MCF 10A (cell line): ENCODE results near the gene PBX3. TPM values are rescaled to one million over a fixed set of nuclear protein-coding genes. Genes with fewer than 3 reads are reported as not detected.

Source experiments
- BruUV-seq: library from RNA; stranded (reverse); fragments of 400-500 nt; replicated peaks from 2 replicates; lab custom pipeline; 2021; lab: Mats Ljungman, UMichigan
- CTCF ChIA-PET: fragments of 300-600 bp; sonication (Branson Sonifier 250); formaldehyde crosslinking; extraction: SDS; loops from one replicate; lab custom pipeline; 2021; ENCODE audit warnings: antibody characterized with exemption, inconsistent platforms; lab: Yijun Ruan, JAX
- POLR2A ChIA-PET: fragments of 300-600, 350-650 bp; sonication (Branson Sonifier 250); formaldehyde crosslinking; extraction: SDS; loops from one replicate; lab custom pipeline; 2020; ENCODE audit warnings: antibody characterized with exemption, inconsistent platforms; lab: Yijun Ruan, JAX
- DNase-seq: peaks from one replicate; pipeline ENCODE4 v3.0.0-alpha.2; 2018; ENCODE audit not compliant: unreplicated experiment
- H3K27ac Mint-ChIP-seq: one replicate; pipeline ENCODE4 v1.8.0; 2022; ENCODE audit warnings: mild to moderate bottlenecking, low read depth, mixed read lengths; ENCODE audit not compliant: unreplicated experiment
- H3K27me3 Mint-ChIP-seq: one replicate; pipeline ENCODE4 v1.8.0; 2022; ENCODE audit warnings: mixed read lengths; ENCODE audit not compliant: insufficient read depth, unreplicated experiment
- H3K36me3 Mint-ChIP-seq: one replicate; pipeline ENCODE4 v1.8.0; 2022; ENCODE audit warnings: mild to moderate bottlenecking, moderate library complexity, mixed read lengths; ENCODE audit not compliant: insufficient read depth, unreplicated experiment
- H3K4me1 Mint-ChIP-seq: one replicate; pipeline ENCODE4 v1.8.0; 2022; ENCODE audit warnings: mixed read lengths; ENCODE audit not compliant: insufficient read depth, unreplicated experiment
- H3K4me3 Mint-ChIP-seq: one replicate; pipeline ENCODE4 v1.8.0; 2022; ENCODE audit warnings: mild to moderate bottlenecking, moderate library complexity, mixed read lengths; ENCODE audit not compliant: unreplicated experiment
- H3K9me3 Mint-ChIP-seq: one replicate; pipeline ENCODE4 v1.8.0; 2022; ENCODE audit warnings: mixed read lengths; ENCODE audit not compliant: unreplicated experiment
- intact Hi-C: fragments of 100-400 bp; cut with micrococcal nuclease; formaldehyde crosslinking; loops from 2 replicates; pipeline ENCODE4 v1.14.1; 2022
- total RNA-seq: library from RNA; stranded (reverse); gene quantifications from 2 replicates; pipeline ENCODE4 v1.2.3, GENCODE V29; 2022
- TF ChIP-seq, protein P1 (sequence below): fragments of 200-600 bp; IDR thresholded peaks from one replicate; pipeline ENCODE4 v1.8.0; 2022; ENCODE audit warnings: antibody characterized with exemption, mild to moderate bottlenecking; ENCODE audit not compliant: unreplicated experiment

The PBX3 gene
- total RNA-seq, 1 experiment from 2014 or later, result 17.5 TPM

DNA sequence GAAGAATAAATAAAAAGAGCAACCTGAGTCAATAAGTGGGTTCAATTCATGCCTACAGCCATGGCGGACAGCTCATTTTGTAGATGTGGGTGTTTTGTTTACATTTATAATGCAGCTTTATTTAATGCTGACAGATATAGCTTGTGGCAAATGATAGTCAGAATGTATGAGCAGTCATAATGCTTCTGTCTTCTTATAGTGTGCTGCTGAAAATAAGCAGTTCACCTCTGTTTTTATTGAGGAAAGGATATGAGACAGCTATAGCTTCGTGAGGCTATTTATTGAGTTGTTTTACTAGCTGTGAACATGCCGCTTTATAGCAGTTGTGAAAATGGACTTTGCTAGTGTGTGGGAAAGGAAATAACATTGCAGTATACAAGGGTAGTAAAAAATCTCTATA, 147.4 kb downstream of the PBX3 start:
- ChIA-PET POLR2A (interaction anchor here (1.3 kb wide), 1 partner anchor 35 kb away, joined by 3 read pairs; no protein-coding TSS in a partner anchor), CTCF (interaction anchor here (0.7 kb wide), 1 partner anchor 43 kb away, joined by 3 read pairs; no protein-coding TSS in a partner anchor)
- no TSS peak for BruUV-seq
- H3K4me3 Mint-ChIP-seq, result no peak overlapping the region
- TF ChIP-seq, protein P1, sequence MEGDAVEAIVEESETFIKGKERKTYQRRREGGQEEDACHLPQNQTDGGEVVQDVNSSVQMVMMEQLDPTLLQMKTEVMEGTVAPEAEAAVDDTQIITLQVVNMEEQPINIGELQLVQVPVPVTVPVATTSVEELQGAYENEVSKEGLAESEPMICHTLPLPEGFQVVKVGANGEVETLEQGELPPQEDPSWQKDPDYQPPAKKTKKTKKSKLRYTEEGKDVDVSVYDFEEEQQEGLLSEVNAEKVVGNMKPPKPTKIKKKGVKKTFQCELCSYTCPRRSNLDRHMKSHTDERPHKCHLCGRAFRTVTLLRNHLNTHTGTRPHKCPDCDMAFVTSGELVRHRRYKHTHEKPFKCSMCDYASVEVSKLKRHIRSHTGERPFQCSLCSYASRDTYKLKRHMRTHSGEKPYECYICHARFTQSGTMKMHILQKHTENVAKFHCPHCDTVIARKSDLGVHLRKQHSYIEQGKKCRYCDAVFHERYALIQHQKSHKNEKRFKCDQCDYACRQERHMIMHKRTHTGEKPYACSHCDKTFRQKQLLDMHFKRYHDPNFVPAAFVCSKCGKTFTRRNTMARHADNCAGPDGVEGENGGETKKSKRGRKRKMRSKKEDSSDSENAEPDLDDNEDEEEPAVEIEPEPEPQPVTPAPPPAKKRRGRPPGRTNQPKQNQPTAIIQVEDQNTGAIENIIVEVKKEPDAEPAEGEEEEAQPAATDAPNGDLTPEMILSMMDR, result no peak
- no peaks in the 10 kb centered on the region for H3K36me3 Mint-ChIP-seq
- H3K27ac Mint-ChIP-seq, result no peak overlapping the region
- intact Hi-C loops, result no loop called here
- DNase-seq, result no peak
- H3K9me3 Mint-ChIP-seq, result no peaks in the 10 kb centered on the region
- peaks cover 5% of the 10 kb centered on the region for H3K4me1 Mint-ChIP-seq
- no peaks in the 10 kb centered on the region for H3K27me3 Mint-ChIP-seq

DNA sequence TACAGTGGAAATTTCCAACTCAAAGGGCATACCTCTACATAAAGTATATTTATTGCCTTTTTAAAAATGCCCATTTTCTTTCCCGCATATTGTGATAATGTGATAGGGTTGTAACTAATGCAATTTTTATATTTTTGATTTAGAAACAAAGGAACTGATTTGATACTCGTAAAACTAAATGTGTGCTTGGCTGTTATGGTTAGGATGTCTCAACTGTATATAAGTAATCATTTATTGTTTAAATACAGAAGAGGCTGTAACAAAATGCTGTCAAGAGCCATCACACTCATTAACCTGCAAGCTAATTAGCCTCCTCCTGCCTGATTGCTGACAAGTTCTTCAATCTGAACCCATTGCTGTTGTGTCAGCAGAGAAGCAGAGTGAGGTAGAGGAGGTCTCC, 149.2 kb downstream of the PBX3 start:
- CTCF ChIA-PET, result no interaction called here
- Mint-ChIP-seq H3K36me3 (no peaks in the 10 kb centered on the region), H3K4me3 (no peak overlapping the region), H3K27ac (no peak overlapping the region), H3K9me3 (no peaks in the 10 kb centered on the region), H3K4me1 (peaks cover 6% of the 10 kb centered on the region), H3K27me3 (no peaks in the 10 kb centered on the region)
- POLR2A ChIA-PET, result no interaction called here
- BruUV-seq, result no TSS peak
- no peak for DNase-seq
- TF ChIP-seq, protein P1, result no peak
- intact Hi-C loops, result no loop called here

DNA sequence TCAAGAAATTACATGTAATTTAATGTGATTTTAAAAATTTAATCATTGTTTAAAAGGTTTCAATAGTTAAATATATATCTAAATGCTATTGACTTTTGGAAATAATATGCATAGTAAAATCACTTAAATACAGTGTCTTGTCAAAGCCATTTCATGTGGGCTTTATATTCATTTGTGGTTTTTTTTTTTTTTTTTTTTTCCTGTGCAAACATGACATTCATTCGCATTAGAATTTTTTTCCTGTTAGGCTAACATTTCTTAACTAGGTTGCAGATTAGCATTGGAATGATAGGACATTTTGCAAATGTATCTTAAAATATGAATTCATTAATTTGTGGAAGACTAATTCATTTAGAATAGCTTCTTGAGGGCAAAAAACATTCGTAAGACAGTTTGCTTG, 149.8 kb downstream of the PBX3 start:
- intact Hi-C loops, result no loop called here
- Mint-ChIP-seq H3K36me3 (no peaks in the 10 kb centered on the region), H3K27me3 (no peaks in the 10 kb centered on the region), H3K4me3 (no peak overlapping the region), H3K27ac (no peak overlapping the region), H3K9me3 (no peaks in the 10 kb centered on the region), H3K4me1 (peaks cover 12% of the 10 kb centered on the region)
- TF ChIP-seq, protein P1, result no peak
- CTCF ChIA-PET, result no interaction called here
- POLR2A ChIA-PET, result interaction anchor here (1.4 kb wide), 1 partner anchor 9 kb away, joined by 4 read pairs; no protein-coding TSS in a partner anchor
- DNase-seq, result no peak
- BruUV-seq, result no TSS peak

DNA sequence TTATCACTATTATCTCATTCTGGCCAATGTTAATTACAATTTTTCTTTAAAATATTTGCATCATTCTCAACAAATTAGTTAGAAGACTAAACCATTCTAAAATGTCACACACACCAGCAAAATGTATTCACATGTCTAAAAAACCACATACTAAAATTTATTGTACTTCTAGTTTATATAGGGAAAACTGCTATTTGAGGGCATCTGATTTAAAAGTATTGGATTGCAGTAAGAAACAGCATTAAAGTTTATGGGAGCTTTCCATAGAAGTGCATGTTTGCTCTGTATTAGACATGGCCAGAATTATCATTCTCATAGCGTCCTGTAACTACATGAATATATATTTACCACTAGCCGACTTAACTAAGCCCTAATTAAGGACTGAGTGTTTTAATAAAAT, 150.3 kb downstream of the PBX3 start:
- Mint-ChIP-seq H3K4me1 (peaks cover 16% of the 10 kb centered on the region), H3K27me3 (no peaks in the 10 kb centered on the region), H3K4me3 (no peak overlapping the region), H3K9me3 (no peaks in the 10 kb centered on the region), H3K27ac (no peak overlapping the region), H3K36me3 (no peaks in the 10 kb centered on the region)
- ChIA-PET CTCF (no interaction called here), POLR2A (interaction anchor here (1.4 kb wide), 1 partner anchor 9 kb away, joined by 4 read pairs; no protein-coding TSS in a partner anchor)
- no peak for DNase-seq
- TF ChIP-seq, protein P1, result no peak
- BruUV-seq, result no TSS peak
- intact Hi-C loops, result no loop called here
